Measurements from ENCODE around the gene NADSYN1.

NADSYN1 gene

GRCh38 chr11:71452199-71453036 is 585 bp upstream of the NADSYN1 start:
- peak; percentile 54 to 64 for DNase-seq

GRCh38 chr11:71453918-71454304 is 908 bp downstream of the NADSYN1 start:
- DNase-seq: no peak

- no peak for DNase-seq
These were observed 1.6 kb downstream of the NADSYN1 start for GRCh38 chr11:71454470-71455113.

GRCh38 chr11:71456294-71456693 is 3.3 kb downstream of the NADSYN1 start:
- no peak for DNase-seq

- DNase-seq: no peak
These were observed 3.8 kb downstream of the NADSYN1 start for GRCh38 chr11:71456831-71457230.

GRCh38 chr11:71458146-71459070 is 5.4 kb downstream of the NADSYN1 start:
- no peak for DNase-seq

- no peak for DNase-seq
These were observed 6.2 kb downstream of the NADSYN1 start for GRCh38 chr11:71459076-71459766.

- DNase-seq: no peak
These were observed 6.8 kb downstream of the NADSYN1 start for GRCh38 chr11:71459767-71460320.

GRCh38 chr11:71461696-71462095 is 8.7 kb downstream of the NADSYN1 start:
- DNase-seq: no peak

- DNase-seq: no peak
These were observed 9.7 kb downstream of the NADSYN1 start for GRCh38 chr11:71462726-71463125.

GRCh38 chr11:71463331-71464211 is 10.6 kb downstream of the NADSYN1 start:
- no peak for DNase-seq

GRCh38 chr11:71465054-71465453 is 12.1 kb downstream of the NADSYN1 start:
- no peak for DNase-seq

GRCh38 chr11:71466358-71466757 is 13.4 kb downstream of the NADSYN1 start:
- no peak for DNase-seq

GRCh38 chr11:71467164-71467563 is 14.2 kb downstream of the NADSYN1 start:
- no peak for DNase-seq

- no peak for DNase-seq
These were observed 17.9 kb downstream of the NADSYN1 start for GRCh38 chr11:71470946-71471345.

GRCh38 chr11:71472357-71472885 is 19.4 kb downstream of the NADSYN1 start:
- DNase-seq: no peak

- no peak for DNase-seq
These were observed 20.2 kb downstream of the NADSYN1 start for GRCh38 chr11:71472941-71473792.

- DNase-seq: no peak
These were observed 20.7 kb downstream of the NADSYN1 start for GRCh38 chr11:71473793-71474080.

- no peak for DNase-seq
These were observed 21.3 kb downstream of the NADSYN1 start for GRCh38 chr11:71474141-71474770.
